Measurements from ENCODE around the gene CRAMP1.
"Not testable (repeated sequence)": the region's sequence is repeated elsewhere in the genome, so short reads cannot be mapped to it uniquely, and the experiment has no call there.

The CRAMP1 gene

GRCh38 chr16:1713933-1714332, 101.8 kb downstream of the CRAMP1 start:
- no peak for DNase-seq

GRCh38 chr16:1715220-1715619, 103.1 kb downstream of the CRAMP1 start:
- DNase-seq = no peak

- not testable (repeated sequence) for DNase-seq
Measured at GRCh38 chr16:1718236-1718635, 106.1 kb downstream of the CRAMP1 start.

GRCh38 chr16:1719559-1720229, 107.5 kb downstream of the CRAMP1 start:
- DNase-seq = not testable (repeated sequence)

- no peak for DNase-seq
Measured at GRCh38 chr16:1721372-1721771, 109.2 kb downstream of the CRAMP1 start.

GRCh38 chr16:1723450-1724147, 111.4 kb downstream of the CRAMP1 start:
- DNase-seq = peak; percentile 32

- DNase-seq = no peak
Measured at GRCh38 chr16:1724491-1724890, 112.3 kb downstream of the CRAMP1 start.

GRCh38 chr16:1726661-1727502, 114.7 kb downstream of the CRAMP1 start:
- DNase-seq = no peak
